Right ventricle myocardium superior (tissue), 1 donor: ENCODE results near the gene MOB3B. TPM values are rescaled to one million over a fixed set of nuclear protein-coding genes. Genes with fewer than 3 reads are reported as not detected.

ENCODE experiments used
- ATAC-seq: fragments of 200-7000 bp; cut with Tn5 transposase; one replicate; pipeline ENCODE4 v1.9.1; 2020; ENCODE audit warnings: mild to moderate bottlenecking; ENCODE audit not compliant: poor library complexity
- DNase-seq: peaks from one replicate; pipeline ENCODE4 v3.0.0-alpha.2; 2020
- intact Hi-C: fragments of 100-400 bp; cut with DNase I; formaldehyde crosslinking; loops from one replicate; pipeline ENCODE4 v1.11.2; 2022
- total RNA-seq: library from RNA; stranded (reverse); fragmentation: NEBNext Ultra II Directional; extraction: Animal tissue kit (Norgen Biotek cat#: 25700); gene quantifications from one replicate; pipeline ENCODE4 v1.2.1, GENCODE V29; 2021
- donor health status: DM: no; HTN: yes; CAD: no; lungs with severe emphysema.

MOB3B gene
- total RNA-seq, 1 donor from 2014 or later, result 1.5 TPM

DNA sequence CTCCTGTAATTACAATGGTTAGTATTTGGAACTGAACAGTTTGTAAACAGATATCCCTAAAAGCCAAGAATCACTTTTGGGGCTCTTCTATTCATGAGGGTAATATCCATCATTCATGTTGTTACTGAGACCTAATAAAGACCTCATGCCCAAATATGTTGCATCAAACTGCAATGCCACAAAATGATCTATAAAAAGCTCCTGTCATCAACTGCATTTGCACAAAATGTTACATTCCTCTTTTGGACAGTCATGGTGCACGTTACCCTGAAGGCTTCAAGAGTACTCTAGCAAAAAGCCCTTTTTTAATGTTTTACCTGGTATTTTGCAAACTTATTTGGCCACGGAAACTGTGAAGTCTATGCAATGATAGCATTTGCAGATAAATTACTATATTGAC, 218.4 kb downstream of the MOB3B start:
- intact Hi-C loops, result no loop called here
- ATAC-seq (peak; percentile 67), DNase-seq (no peak)

DNA sequence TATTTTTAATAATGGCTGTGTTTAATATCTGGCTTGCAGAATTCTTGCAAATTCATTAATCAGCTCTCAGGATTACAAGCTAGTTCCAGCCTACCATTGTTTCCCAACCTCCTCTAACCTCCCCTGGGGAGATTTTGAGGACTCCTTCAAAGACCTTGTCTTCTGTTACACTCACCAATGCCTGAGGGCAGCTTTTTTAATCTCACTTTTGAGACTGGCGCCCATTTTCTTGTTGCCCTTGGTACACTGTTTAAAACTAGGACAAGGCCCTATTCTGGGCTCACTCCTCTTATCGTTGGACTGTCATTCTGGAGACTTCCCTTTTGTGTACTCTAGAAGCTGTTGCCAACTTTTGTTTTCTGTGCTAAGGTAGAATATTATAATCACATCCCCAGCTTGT, 219.0 kb downstream of the MOB3B start:
- intact Hi-C loops, result no loop called here
- no peak for DNase-seq
- ATAC-seq, result peak; percentile 84

GRCh38 chr9:27308691-27309390, 220.8 kb downstream of the MOB3B start:
- DNase-seq, result no peak
- intact Hi-C loops, result no loop called here
- ATAC-seq, result no peak

DNA sequence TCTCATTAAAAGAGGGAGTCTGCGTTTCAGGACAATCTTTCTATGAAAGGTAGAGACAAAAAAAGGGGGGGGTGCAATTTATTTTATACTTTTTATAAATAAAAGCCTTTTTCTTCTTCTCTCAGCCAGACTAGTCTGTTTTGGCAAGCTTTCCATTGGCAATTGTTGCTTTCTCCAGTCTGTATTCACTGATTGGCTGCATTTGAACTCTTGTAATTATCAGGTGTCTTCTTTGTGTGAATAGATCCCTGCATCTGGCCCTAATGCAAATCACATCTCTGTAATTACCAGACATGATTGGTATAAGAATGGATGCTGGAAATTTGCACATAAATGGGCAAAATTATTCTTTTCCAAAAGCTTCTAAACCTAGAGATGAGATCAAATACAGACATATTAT, 225.1 kb downstream of the MOB3B start:
- no peak for ATAC-seq
- no peak for DNase-seq
- intact Hi-C loops, result no loop called here

- no peak for ATAC-seq
- intact Hi-C loops, result no loop called here
- DNase-seq, result no peak
These were observed 226.4 kb downstream of the MOB3B start for GRCh38 chr9:27303219-27303618.

- no peak for DNase-seq
- no peak for ATAC-seq
- intact Hi-C loops, result no loop called here
These were observed 232.6 kb downstream of the MOB3B start, which contains the start of gene EQTN for GRCh38 chr9:27297050-27297449. TSS of gene EQTN (minus strand) at chr9:27297150. CDS start at chr9:27297055, 95 bp downstream.

DNA sequence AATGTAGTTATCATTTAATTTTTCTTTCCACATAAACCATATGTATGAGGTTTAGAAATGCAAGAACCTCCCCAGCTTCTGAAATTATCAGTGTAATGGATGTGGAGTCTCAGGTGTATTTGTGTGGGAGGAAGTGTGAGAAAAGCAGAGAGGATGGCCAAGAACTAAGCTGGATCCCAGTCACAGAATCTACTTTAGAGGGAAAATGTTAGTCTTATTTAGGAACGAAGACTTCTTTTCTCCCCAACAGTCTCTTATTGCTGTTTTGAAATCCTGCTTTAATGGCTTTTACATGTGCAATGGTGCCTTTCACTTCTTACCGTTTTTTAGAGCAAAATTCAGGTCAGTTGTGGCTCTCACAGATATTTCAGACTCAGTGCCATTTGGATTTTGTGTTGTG, 235.6 kb downstream of the MOB3B start:
- DNase-seq, result no peak
- ATAC-seq, result no peak
- intact Hi-C loops, result no loop called here

- DNase-seq (no peak), ATAC-seq (no peak)
- intact Hi-C loops, result no loop called here
These were observed 236.8 kb downstream of the MOB3B start for GRCh38 chr9:27292659-27293405.

GRCh38 chr9:27291292-27291691, 238.3 kb downstream of the MOB3B start:
- ATAC-seq (no peak), DNase-seq (no peak)
- intact Hi-C loops, result no loop called here

- intact Hi-C loops, result no loop called here
- DNase-seq (no peak), ATAC-seq (no peak)
These were observed 247.3 kb downstream of the MOB3B start for GRCh38 chr9:27282269-27282668.

DNA sequence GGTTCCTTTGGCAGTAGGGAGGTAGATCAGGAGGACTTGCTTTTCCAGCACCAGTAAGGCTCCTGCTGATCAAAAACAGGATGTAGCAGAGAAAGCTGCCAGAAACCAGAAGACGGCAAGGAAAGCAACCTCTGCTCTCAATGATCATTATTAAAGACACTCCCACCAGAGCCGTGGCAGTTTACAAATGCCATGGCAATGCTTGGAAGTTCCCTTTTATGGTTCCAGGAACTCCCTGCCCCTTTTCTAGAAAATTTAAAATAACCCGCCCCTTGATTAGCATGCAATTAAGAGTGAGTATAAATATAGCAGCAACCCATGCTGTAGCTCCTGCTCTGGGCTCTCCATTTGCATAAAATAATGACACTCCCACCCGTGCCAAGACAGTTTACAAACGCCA, 248.8 kb downstream of the MOB3B start:
- peak; percentile 27 for ATAC-seq
- intact Hi-C loops, result no loop called here

GRCh38 chr9:27280249-27280648, 249.4 kb downstream of the MOB3B start:
- no peak for ATAC-seq

More for the DNA sequence above, 248.8 kb downstream of the MOB3B start:
- no peak for DNase-seq

GRCh38 chr9:27279611-27280010, 250.0 kb downstream of the MOB3B start:
- intact Hi-C loops, result loop anchor here (5.0 kb wide), 1 partner anchor 247 kb away; no protein-coding TSS in a partner anchor
- no peak for ATAC-seq
- no peak for DNase-seq

More at GRCh38 chr9:27280249-27280648, 249.4 kb downstream of the MOB3B start:
- DNase-seq, result no peak
- intact Hi-C loops, result no loop called here

DNA sequence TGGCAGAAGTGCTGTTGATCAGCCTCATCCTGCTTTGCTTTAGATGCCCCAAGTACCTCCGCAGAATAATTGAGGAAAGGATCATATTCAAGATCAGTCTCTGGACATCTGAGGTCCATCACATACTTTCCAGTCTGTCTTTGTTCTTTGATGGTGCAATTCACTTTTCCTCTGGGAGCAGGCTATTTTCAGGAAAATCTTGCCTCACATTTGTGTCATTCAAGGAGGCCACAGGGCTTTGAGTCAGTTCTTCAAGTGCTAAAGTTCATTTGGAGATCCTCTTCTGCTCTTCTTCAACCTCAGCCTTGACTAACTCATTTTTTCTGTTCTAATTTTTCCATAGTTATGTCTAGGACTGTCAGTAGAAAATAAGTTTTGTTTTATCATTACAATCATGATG, 251.2 kb downstream of the MOB3B start:
- intact Hi-C loops, result loop anchor here (5.0 kb wide), 1 partner anchor 246 kb away; no protein-coding TSS in a partner anchor

GRCh38 chr9:27276193-27277030, 253.2 kb downstream of the MOB3B start:
- DNase-seq, result no peak
- intact Hi-C loops, result loop anchor here (5.0 kb wide), 1 partner anchor 244 kb away; no protein-coding TSS in a partner anchor
- ATAC-seq, result peak; percentile 62

More for the DNA sequence above, 251.2 kb downstream of the MOB3B start:
- no peak for ATAC-seq
- no peak for DNase-seq
